ENCODE measurements around the gene AKR1B1.

GRCh38 chr7:134481167-134481566, 22.3 kb upstream of the AKR1B1 start:
- TF ChIP-seq, protein P1, sequence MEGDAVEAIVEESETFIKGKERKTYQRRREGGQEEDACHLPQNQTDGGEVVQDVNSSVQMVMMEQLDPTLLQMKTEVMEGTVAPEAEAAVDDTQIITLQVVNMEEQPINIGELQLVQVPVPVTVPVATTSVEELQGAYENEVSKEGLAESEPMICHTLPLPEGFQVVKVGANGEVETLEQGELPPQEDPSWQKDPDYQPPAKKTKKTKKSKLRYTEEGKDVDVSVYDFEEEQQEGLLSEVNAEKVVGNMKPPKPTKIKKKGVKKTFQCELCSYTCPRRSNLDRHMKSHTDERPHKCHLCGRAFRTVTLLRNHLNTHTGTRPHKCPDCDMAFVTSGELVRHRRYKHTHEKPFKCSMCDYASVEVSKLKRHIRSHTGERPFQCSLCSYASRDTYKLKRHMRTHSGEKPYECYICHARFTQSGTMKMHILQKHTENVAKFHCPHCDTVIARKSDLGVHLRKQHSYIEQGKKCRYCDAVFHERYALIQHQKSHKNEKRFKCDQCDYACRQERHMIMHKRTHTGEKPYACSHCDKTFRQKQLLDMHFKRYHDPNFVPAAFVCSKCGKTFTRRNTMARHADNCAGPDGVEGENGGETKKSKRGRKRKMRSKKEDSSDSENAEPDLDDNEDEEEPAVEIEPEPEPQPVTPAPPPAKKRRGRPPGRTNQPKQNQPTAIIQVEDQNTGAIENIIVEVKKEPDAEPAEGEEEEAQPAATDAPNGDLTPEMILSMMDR (conservative IDR thresholded peaks at IDR 0.05; ENCODE audit: low read length), result no peak
- TF ChIP-seq EZH2phosphoT487 (IDR thresholded peaks at IDR 0.05; ENCODE audit: borderline replicate concordance, low read depth, low read length), result no peak

Measured in OCI-LY7 (cell line).